Testis (tissue), 3 donors: Measurements from ENCODE around the gene APLNR. TPM values are rescaled to one million over a fixed set of nuclear protein-coding genes. Genes with fewer than 3 reads are reported as not detected.

Experiments
- DNase-seq: peaks from one replicate; pipeline ENCODE4 v3.0.0-alpha.2; 2019
- H3K27ac ChIP-seq, 2 donors: fragments of 200-600 bp; sonication (generic); one replicate each; pipeline ENCODE4 v1.5.1; 2019
- H3K27me3 ChIP-seq: fragments of 200-600 bp; sonication (generic); one replicate; pipeline ENCODE4 v1.5.1; 2019
- H3K36me3 ChIP-seq: fragments of 200-600 bp; sonication (generic); one replicate; pipeline ENCODE4 v1.5.1; 2017; ENCODE audit warnings: low read depth; ENCODE audit errors: missing control alignments
- H3K4me1 ChIP-seq: fragments of 200-600 bp; sonication (generic); one replicate; pipeline ENCODE4 v1.5.1; 2019
- H3K4me3 ChIP-seq, 2 donors: fragments of 200-600 bp; sonication (generic); one replicate each; pipeline ENCODE4 v1.5.1; 2017 to 2019
- H3K9me3 ChIP-seq: fragments of 200-600 bp; sonication (generic); one replicate; pipeline ENCODE4 v1.5.1; 2017
- CTCF ChIP-seq, 3 experiments: fragments of 450-650 bp in 2 of 3; fragments of 200-600 bp in 1 of 3; sonication (generic) in 1 of 3; IDR thresholded peaks; one replicate each; pipeline ENCODE4 v1.5.1; 2016 to 2019; ENCODE audit warnings: antibody characterized with exemption in 3 of 3, mild to moderate bottlenecking in 2 of 3, moderate library complexity in 1 of 3
- POLR2A ChIP-seq: fragments of 450-650 bp; IDR thresholded peaks from one replicate; pipeline ENCODE4 v1.6.1; 2017; ENCODE audit warnings: antibody characterized with exemption, mild to moderate bottlenecking, moderate library complexity
- WGBS, 2 donors: methylation state at CpG; one replicate each; pipeline ENCODE4 v1.1.5; 2018; 5-methylcytosine and 5-hydroxymethylcytosine counted together
- intact Hi-C: fragments of 100-400 bp; cut with DNase I; formaldehyde crosslinking; loops from one replicate; pipeline ENCODE4 v1.15.1; 2023; ENCODE audit warnings: low total_unique reads
- polyA plus RNA-seq: library from polyadenylated mRNA; stranded (reverse); fragments of 350-450 nt; fragmentation: Illumina TruSeq; extraction: RNeasy Lipid Tissue Mini Kit (QIAGEN cat#74804); gene quantifications from one replicate; pipeline ENCODE4 v1.2.3, GENCODE V29; 2014; ENCODE audit warnings: low read depth, low replicate concordance; ENCODE audit not compliant: insufficient read depth
- total RNA-seq, 2 donors: library from RNA; depleted of rRNA; stranded (reverse); fragments of >200 nt; gene quantifications; one replicate each; pipeline ENCODE4 v1.2.3, GENCODE V29; 2016

The APLNR gene
- total and polyA plus RNA-seq, 3 donors from 2014 or later = 0.94 to 7.1 (median 1.1) TPM

- Histone ChIP-seq H3K4me3 (no peak overlapping the region), H3K4me1 (no peaks in the 10 kb centered on the region), H3K27ac (no peak overlapping the region), H3K36me3 (no peaks in the 10 kb centered on the region), H3K27me3 (no peaks in the 10 kb centered on the region), H3K9me3 (no peaks in the 10 kb centered on the region)
- no peak for DNase-seq
- intact Hi-C loops = no loop called here
- TF ChIP-seq POLR2A (no peak), CTCF (IDR thresholded peaks at IDR 0.05) (no peak)
- 67 to 71% methylated on average over 4 of the region's 4 CpGs for WGBS, 2 donors
Measured at GRCh38 chr11:57262157-57262556, 25.1 kb upstream of the APLNR start.

GRCh38 chr11:57260937-57261783 is 24.1 kb upstream of the APLNR start:
- Histone ChIP-seq H3K27me3 (no peaks in the 10 kb centered on the region), H3K4me3 (no peak overlapping the region), H3K4me1 (no peaks in the 10 kb centered on the region), H3K27ac (no peak overlapping the region), H3K9me3 (no peaks in the 10 kb centered on the region), H3K36me3 (no peaks in the 10 kb centered on the region)
- no peak for TF ChIP-seq CTCF (IDR thresholded peaks at IDR 0.05)
- no peak for TF ChIP-seq POLR2A
- 69 to 75% methylated on average over 5 of the region's 5 CpGs for WGBS, 2 donors
- intact Hi-C loops = no loop called here
- no peak for DNase-seq

DNA sequence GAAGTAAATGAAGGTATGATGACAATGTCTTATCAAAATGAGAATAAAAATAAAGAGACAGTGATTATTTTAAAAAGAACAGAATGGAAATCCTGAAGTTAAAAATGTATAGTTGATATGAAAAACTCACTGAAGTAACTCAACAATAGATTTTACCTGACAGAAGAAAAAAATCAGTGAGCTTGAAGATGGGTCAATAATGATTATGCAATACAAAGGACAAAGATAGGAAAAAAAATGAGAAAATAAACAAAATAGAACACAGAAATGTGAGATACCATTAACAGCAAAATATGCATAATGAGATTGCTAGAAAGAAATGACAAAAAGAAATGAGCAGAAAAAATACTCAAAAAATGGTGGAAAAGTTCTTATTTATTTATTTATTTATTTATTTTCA is 19.1 kb upstream of the APLNR start:
- no peaks in the 10 kb centered on the region for H3K9me3 ChIP-seq
- no peaks in the 10 kb centered on the region for H3K4me1 ChIP-seq
- intact Hi-C loops = no loop called here
- no peaks in the 10 kb centered on the region for H3K36me3 ChIP-seq
- no peak overlapping the region for H3K4me3 ChIP-seq
- no peak overlapping the region for H3K27ac ChIP-seq
- DNase-seq = no peak
- TF ChIP-seq POLR2A (no peak), CTCF (IDR thresholded peaks at IDR 0.05) (no peak)
- no peaks in the 10 kb centered on the region for H3K27me3 ChIP-seq

DNA sequence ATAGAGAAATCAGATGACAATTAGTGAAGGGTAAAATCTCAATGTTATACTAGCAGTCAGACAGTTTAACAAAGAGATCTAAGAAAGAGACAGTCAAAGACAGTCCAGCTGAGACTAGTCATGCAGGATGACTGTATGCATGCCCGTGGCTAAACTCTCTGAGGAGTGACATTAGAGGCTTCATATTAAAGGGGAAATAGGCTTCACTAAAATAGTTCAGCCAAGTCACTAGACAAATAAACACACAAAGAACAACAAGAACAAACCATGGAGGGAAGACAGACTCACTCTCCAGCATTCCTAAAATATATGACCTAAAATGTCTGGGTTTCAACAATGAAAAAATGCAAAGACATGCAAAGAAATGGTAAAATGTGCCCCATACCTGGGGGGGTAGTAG is 18.6 kb upstream of the APLNR start:
- TF ChIP-seq POLR2A (no peak), CTCF (IDR thresholded peaks at IDR 0.05) (no peak)
- DNase-seq = no peak
- H3K9me3 ChIP-seq = no peaks in the 10 kb centered on the region
- intact Hi-C loops = no loop called here
- no peak overlapping the region for H3K4me3 ChIP-seq
- H3K27ac ChIP-seq = no peak overlapping the region
- H3K4me1 ChIP-seq = no peaks in the 10 kb centered on the region
- WGBS, 2 donors = 57 to 63% methylated on average over 1 of the region's 1 CpG
- no peaks in the 10 kb centered on the region for H3K36me3 ChIP-seq
- H3K27me3 ChIP-seq = no peaks in the 10 kb centered on the region

DNA sequence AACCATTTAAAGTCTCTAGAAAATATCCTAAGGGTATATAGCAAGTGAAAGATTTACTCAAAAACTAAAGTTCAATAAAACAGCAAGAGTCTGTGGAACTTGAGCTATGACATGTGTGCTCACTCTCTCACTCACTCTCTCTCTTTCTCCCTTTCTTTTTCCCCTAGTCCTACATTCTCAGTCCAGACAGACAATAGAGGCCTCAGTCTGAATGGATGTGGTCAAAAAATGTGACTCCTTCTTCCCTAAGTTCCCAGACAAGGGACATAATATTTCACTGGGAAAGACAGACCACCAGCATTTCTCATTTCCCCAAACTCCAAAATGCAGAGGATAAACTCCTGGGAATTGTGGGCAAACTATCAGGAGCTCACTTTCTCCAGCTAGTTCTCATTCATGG is 17.6 kb upstream of the APLNR start:
- no peaks in the 10 kb centered on the region for H3K36me3 ChIP-seq
- TF ChIP-seq CTCF (IDR thresholded peaks at IDR 0.05) (no peak), POLR2A (no peak)
- no peaks in the 10 kb centered on the region for H3K4me1 ChIP-seq
- no peak overlapping the region for H3K4me3 ChIP-seq
- intact Hi-C loops = no loop called here
- no peak for DNase-seq
- H3K27me3 ChIP-seq = no peaks in the 10 kb centered on the region
- no peaks in the 10 kb centered on the region for H3K9me3 ChIP-seq
- H3K27ac ChIP-seq = no peak overlapping the region
